Activated CD4-positive, alpha-beta T cell treated with anti-CD3 and anti-CD28 coated beads, Interleukin-2, amount 10 ng/mL, durations not matched to agents 7 days and 5 days (primary cell): ENCODE measurements around the gene PACSIN1. TPM values are rescaled to one million over a fixed set of nuclear protein-coding genes. Genes with fewer than 3 reads are reported as not detected.

Source experiments
- CTCF ChIA-PET: fragments of 350-600 bp; sonication (Branson Sonifier 250); formaldehyde crosslinking; loops from one replicate; lab custom pipeline; 2021; ENCODE audit warnings: antibody characterized with exemption; lab: Charles Lee
- POLR2A ChIA-PET: fragments of 350-600 bp; sonication (Branson Sonifier 250); formaldehyde crosslinking; loops from one replicate; lab custom pipeline; 2021; ENCODE audit warnings: antibody characterized with exemption; lab: Charles Lee
- DNase-seq: peaks from one replicate; pipeline ENCODE4 v3.0.0-alpha.2; 2020
- H3K27ac Mint-ChIP-seq: one replicate; pipeline ENCODE4 v1.8.0; 2021; ENCODE audit warnings: mild to moderate bottlenecking, moderate library complexity, mixed read lengths
- H3K27me3 Mint-ChIP-seq: one replicate; pipeline ENCODE4 v1.8.0; 2021; ENCODE audit warnings: mixed read lengths
- H3K36me3 Mint-ChIP-seq: one replicate; pipeline ENCODE4 v1.8.0; 2021; ENCODE audit warnings: low read depth, mixed read lengths
- H3K4me1 Mint-ChIP-seq: one replicate; pipeline ENCODE4 v1.8.0; 2021; ENCODE audit warnings: mixed read lengths
- H3K4me3 Mint-ChIP-seq: one replicate; pipeline ENCODE4 v1.8.0; 2021; ENCODE audit warnings: mild to moderate bottlenecking, moderate library complexity, mixed read lengths
- H3K9me3 Mint-ChIP-seq: one replicate; pipeline ENCODE4 v1.8.0; 2021; ENCODE audit warnings: mixed read lengths
- total RNA-seq, 2 experiments: library from RNA; stranded (reverse); gene quantifications; one replicate each; pipeline ENCODE4 v1.2.3, GENCODE V29; 2021

PACSIN1 gene
- total RNA-seq, 2 experiments from 2014 or later, result 1.6 to 1.7 TPM

- no peaks in the 10 kb centered on the region for H3K9me3 Mint-ChIP-seq
- H3K27ac Mint-ChIP-seq, result peak overlapping the region; percentile 62
- CTCF ChIA-PET, result interaction anchor here (1.0 kb wide), 1 partner anchor 394 kb away, joined by 3 read pairs; no protein-coding TSS in a partner anchor
Observed at GRCh38 chr6:34553750-34554149, 87.9 kb downstream of the PACSIN1 start.

DNA sequence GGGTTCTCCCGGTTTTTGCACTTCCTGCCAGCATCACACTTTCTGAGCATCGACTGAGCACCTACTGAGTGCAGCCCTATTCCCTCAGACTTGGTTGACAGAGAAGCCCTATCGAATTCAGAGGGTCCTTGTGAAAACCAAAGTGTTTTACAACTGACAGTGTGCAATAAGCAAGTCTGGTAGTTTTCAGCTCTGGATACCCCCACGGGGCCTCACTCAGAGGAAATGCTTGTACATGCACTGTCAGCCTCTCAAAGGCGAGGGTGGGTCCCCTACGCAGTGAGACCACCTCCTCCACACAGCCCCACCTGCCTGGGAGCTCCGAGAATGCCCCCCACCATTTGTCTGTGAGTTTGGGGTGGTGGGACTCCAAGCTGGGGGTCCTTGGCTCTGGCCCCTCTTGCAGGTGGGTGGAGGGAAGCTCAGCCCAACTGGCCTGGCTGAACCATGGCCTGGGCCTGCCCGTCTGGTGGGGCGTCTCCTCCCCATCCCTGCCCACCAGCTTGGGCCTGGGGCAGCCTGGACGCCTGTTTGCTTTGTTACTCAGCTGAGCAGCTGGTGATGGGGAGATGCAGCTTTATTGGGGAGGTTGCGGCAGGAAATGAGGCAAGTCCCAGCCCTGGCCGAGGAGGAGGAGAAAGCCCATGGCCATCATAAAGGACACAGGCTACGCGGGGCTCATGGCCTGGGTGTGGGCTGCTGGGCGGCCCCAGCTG is 88.6 kb downstream of the PACSIN1 start:
- H3K4me1 Mint-ChIP-seq, result peaks cover 17% of the 10 kb centered on the region
- no peak overlapping the region for H3K4me3 Mint-ChIP-seq
- H3K27ac Mint-ChIP-seq, result peak overlapping the region; percentile 62
- ChIA-PET POLR2A (no interaction called here), CTCF (interaction anchor here (1.6 kb wide), 1 partner anchor 9 kb away, joined by 3 read pairs; no protein-coding TSS in a partner anchor)
- H3K27me3 Mint-ChIP-seq, result no peaks in the 10 kb centered on the region
- no peak for DNase-seq
- no peaks in the 10 kb centered on the region for H3K36me3 Mint-ChIP-seq
- H3K9me3 Mint-ChIP-seq, result no peaks in the 10 kb centered on the region

More at GRCh38 chr6:34553750-34554149, 87.9 kb downstream of the PACSIN1 start:
- H3K27me3 Mint-ChIP-seq, result no peaks in the 10 kb centered on the region
- no peaks in the 10 kb centered on the region for H3K36me3 Mint-ChIP-seq
- POLR2A ChIA-PET, result no interaction called here
- no peak for DNase-seq
- H3K4me3 Mint-ChIP-seq, result no peak overlapping the region
- peaks cover 17% of the 10 kb centered on the region for H3K4me1 Mint-ChIP-seq

- Mint-ChIP-seq H3K9me3 (no peaks in the 10 kb centered on the region), H3K36me3 (no peaks in the 10 kb centered on the region), H3K27me3 (no peaks in the 10 kb centered on the region), H3K4me1 (peaks cover 17% of the 10 kb centered on the region), H3K27ac (no peak overlapping the region), H3K4me3 (no peak overlapping the region)
- peak; percentile 18 for DNase-seq
- ChIA-PET POLR2A (no interaction called here), CTCF (interaction anchor here (1.6 kb wide), 1 partner anchor 9 kb away, joined by 3 read pairs; no protein-coding TSS in a partner anchor)
Observed at GRCh38 chr6:34555007-34555322, 89.1 kb downstream of the PACSIN1 start.

DNA sequence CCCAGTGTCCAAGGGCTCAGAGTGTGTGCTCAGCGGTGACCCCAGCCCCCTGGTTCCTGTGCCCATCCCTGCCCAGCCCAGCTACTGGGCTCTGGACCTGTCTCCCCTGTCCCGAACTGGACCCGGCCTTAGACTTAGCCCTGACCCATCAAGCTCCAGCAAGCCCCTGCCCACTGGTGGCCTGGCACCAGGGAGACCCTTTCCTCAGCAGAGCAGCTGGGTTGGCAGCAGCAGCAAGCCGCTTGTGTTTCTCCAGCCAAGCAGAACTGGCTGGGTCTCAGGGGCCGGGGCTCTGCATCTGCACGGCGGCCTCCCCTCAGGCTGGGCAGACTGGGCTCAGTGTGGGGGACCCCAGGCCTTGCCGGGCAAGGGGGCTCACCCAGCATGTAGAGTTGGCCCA is 89.5 kb downstream of the PACSIN1 start:
- Mint-ChIP-seq H3K4me3 (no peak overlapping the region), H3K27me3 (no peaks in the 10 kb centered on the region), H3K27ac (no peak overlapping the region), H3K9me3 (no peaks in the 10 kb centered on the region), H3K4me1 (peaks cover 17% of the 10 kb centered on the region), H3K36me3 (no peaks in the 10 kb centered on the region)
- ChIA-PET POLR2A (no interaction called here), CTCF (interaction anchor here (1.6 kb wide), 1 partner anchor 9 kb away, joined by 3 read pairs; no protein-coding TSS in a partner anchor)
- DNase-seq, result no peak

- Mint-ChIP-seq H3K4me3 (no peak within 1 kb of the TSS), H3K9me3 (no peaks in the 10 kb centered on the region), H3K27ac (peak within 1 kb of the TSS; percentile 36), H3K27me3 (no peaks in the 10 kb centered on the region), H3K4me1 (peaks cover 17% of the 10 kb centered on the region), H3K36me3 (no peaks in the 10 kb centered on the region)
- no peak for DNase-seq
- ChIA-PET CTCF (interaction anchor here (1.6 kb wide), 1 partner anchor 10 kb away, joined by 3 read pairs; no protein-coding TSS in a partner anchor), POLR2A (no interaction called here)
Observed at GRCh38 chr6:34556031-34556471, 90.2 kb downstream of the PACSIN1 start, which contains the start of gene SPDEF. Gene SPDEF (minus strand): TSS chr6:34556329. CDS start chr6:34544455, 11,874 bp downstream.

- H3K27ac Mint-ChIP-seq, result no peak overlapping the region
- ChIA-PET CTCF (interaction anchor here (0.6 to 1.6 kb wide), 2 partner anchors 11 to 54 kb away, joined by 3 read pairs; no protein-coding TSS in a partner anchor), POLR2A (no interaction called here)
- no peaks in the 10 kb centered on the region for H3K36me3 Mint-ChIP-seq
- no peaks in the 10 kb centered on the region for H3K27me3 Mint-ChIP-seq
- no peak for DNase-seq
- no peak overlapping the region for H3K4me3 Mint-ChIP-seq
- no peaks in the 10 kb centered on the region for H3K9me3 Mint-ChIP-seq
- peaks cover 17% of the 10 kb centered on the region for H3K4me1 Mint-ChIP-seq
Observed at GRCh38 chr6:34556493-34556892, 90.6 kb downstream of the PACSIN1 start.

GRCh38 chr6:34557228-34557627 is 91.4 kb downstream of the PACSIN1 start:
- Mint-ChIP-seq H3K27ac (peak overlapping the region; percentile 36), H3K27me3 (no peaks in the 10 kb centered on the region), H3K9me3 (no peaks in the 10 kb centered on the region), H3K4me1 (peaks cover 17% of the 10 kb centered on the region), H3K36me3 (no peaks in the 10 kb centered on the region), H3K4me3 (no peak overlapping the region)
- ChIA-PET CTCF (interaction anchor here (0.6 to 1.4 kb wide), 2 partner anchors 52 to 53 kb away, joined by 3 to 7 read pairs; no protein-coding TSS in a partner anchor), POLR2A (no interaction called here)
- no peak for DNase-seq

DNA sequence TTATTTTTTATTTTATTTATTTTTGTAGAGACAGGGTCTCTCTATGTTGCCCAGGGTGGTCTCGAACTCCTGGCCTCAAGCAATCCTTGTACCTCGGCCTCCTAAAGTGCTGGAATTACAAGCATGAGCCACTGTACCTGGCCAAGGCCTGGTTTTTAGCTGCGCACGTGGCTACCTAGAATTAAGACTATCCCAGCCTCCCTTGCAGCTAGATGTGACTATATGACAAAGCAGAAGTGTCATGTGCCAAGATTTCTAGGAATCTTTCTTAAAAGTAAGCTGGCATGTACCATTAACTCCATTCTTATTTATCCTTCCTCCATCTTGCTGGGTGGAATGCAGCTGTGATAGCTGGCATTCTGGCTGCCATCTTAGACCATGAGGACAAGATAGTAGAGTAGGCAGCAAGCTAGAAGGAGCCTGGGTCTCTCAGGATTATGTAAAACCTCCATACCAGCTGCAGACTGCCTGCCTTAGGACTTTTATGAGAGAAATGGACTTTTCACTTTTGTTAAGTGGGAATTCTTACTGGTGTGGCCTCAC is 92.4 kb downstream of the PACSIN1 start:
- no peaks in the 10 kb centered on the region for H3K36me3 Mint-ChIP-seq
- DNase-seq, result no peak
- no peak overlapping the region for H3K4me3 Mint-ChIP-seq
- H3K27ac Mint-ChIP-seq, result no peak overlapping the region
- no peaks in the 10 kb centered on the region for H3K9me3 Mint-ChIP-seq
- H3K27me3 Mint-ChIP-seq, result no peaks in the 10 kb centered on the region
- H3K4me1 Mint-ChIP-seq, result peaks cover 17% of the 10 kb centered on the region
- POLR2A ChIA-PET, result no interaction called here
- CTCF ChIA-PET, result interaction anchor here (0.9 to 1.4 kb wide), 3 partner anchors 10 to 51 kb away, joined by 3 to 7 read pairs (median 6); no protein-coding TSS in a partner anchor

DNA sequence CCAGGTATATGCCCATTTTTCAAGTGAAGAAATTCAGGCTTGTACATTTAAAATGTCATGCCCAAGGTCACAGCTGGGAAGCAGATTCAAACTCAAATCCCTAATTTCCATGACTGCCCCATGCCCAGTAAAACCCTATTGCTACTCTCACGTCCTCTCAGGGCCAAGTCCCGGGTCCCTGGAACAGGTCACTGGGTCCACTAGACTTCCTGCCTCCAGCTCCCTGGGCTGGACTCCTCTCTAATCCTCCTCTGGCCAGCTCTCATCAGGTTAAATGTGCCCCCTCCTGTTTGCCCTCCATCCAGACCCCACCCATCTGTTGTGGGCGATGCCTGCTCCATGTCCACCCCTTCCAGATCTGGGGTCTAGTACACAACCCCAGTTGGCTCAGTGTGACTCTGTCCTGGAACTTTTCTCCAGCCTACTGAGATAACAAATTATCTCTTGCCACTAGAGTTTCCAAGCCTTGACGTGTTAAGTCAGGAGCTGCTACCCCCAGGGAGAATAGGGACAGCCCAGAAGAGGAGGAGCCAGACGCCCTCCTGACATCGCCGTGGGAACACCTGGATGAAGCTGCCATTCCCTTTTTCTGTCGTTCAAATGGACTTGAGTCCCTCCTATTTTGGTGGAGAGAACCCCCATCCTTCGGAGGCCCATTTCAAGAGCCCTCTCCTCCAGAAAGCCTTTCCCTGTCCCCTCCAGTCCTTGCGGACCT is 93.9 kb downstream of the PACSIN1 start:
- Mint-ChIP-seq H3K27me3 (no peaks in the 10 kb centered on the region), H3K4me1 (peaks cover 5% of the 10 kb centered on the region), H3K9me3 (no peaks in the 10 kb centered on the region), H3K36me3 (no peaks in the 10 kb centered on the region), H3K27ac (no peak overlapping the region), H3K4me3 (no peak overlapping the region)
- ChIA-PET CTCF (interaction anchor here (0.6 to 1.1 kb wide), 2 partner anchors 29 to 129 kb away, joined by 3 read pairs; no protein-coding TSS in a partner anchor), POLR2A (no interaction called here)
- DNase-seq, result no peak

- Mint-ChIP-seq H3K27me3 (no peaks in the 10 kb centered on the region), H3K4me1 (no peaks in the 10 kb centered on the region), H3K4me3 (no peak overlapping the region), H3K36me3 (no peaks in the 10 kb centered on the region), H3K9me3 (no peaks in the 10 kb centered on the region), H3K27ac (no peak overlapping the region)
- DNase-seq, result no peak
- POLR2A ChIA-PET, result no interaction called here
- CTCF ChIA-PET, result interaction anchor here (0.6 kb wide), 2 partner anchors 78 to 130 kb away, joined by 3 to 6 read pairs; no protein-coding TSS in a partner anchor
Observed at GRCh38 chr6:34560366-34561226, 94.7 kb downstream of the PACSIN1 start.

DNA sequence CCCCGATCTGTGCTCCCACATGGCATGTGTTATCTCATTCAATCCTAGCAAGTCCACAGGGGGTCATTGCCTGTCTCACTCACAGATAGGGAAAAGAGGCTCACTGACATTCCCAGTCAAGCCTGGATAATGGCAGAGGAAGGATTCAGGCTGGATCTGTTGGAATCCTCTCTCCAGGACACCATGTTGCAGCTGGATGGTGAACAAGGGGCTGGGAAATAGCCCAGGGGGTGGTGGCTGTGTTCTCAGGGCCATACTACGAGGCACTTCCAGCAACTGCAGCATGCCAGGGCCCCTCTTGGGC is 95.3 kb downstream of the PACSIN1 start:
- DNase-seq, result no peak
- ChIA-PET CTCF (no interaction called here), POLR2A (no interaction called here)
- Mint-ChIP-seq H3K9me3 (no peaks in the 10 kb centered on the region), H3K36me3 (no peaks in the 10 kb centered on the region), H3K4me3 (no peak overlapping the region), H3K27ac (no peak overlapping the region), H3K4me1 (no peaks in the 10 kb centered on the region), H3K27me3 (no peaks in the 10 kb centered on the region)

- Mint-ChIP-seq H3K27me3 (no peaks in the 10 kb centered on the region), H3K36me3 (no peaks in the 10 kb centered on the region), H3K4me3 (no peak overlapping the region), H3K9me3 (no peaks in the 10 kb centered on the region), H3K27ac (no peak overlapping the region), H3K4me1 (no peaks in the 10 kb centered on the region)
- CTCF ChIA-PET, result interaction anchor here (0.9 kb wide), 1 partner anchor 32 kb away, joined by 4 read pairs; no protein-coding TSS in a partner anchor
- POLR2A ChIA-PET, result no interaction called here
- no peak for DNase-seq
Observed at GRCh38 chr6:34562350-34562749, 96.5 kb downstream of the PACSIN1 start.
